ENCODE data around the gene COQ5. TPM values are rescaled to one million over a fixed set of nuclear protein-coding genes. Genes with fewer than 3 reads are reported as not detected.

Gene COQ5
- total and polyA plus RNA-seq, 8 donors = 2.6 to 32.4 (median 25.9) TPM

- intact Hi-C loops (cut with DNase I; ENCODE audit: low total_unique reads) = no loop called here
- H3K36me3 ChIP-seq = peaks cover 23 to 93% (median 83%) of the 10 kb centered on the region in 4 donors
- H3K4me3 ChIP-seq = no peak overlapping the region
- H3K9me3 ChIP-seq = no peaks in the 10 kb centered on the region
- no peaks in the 10 kb centered on the region for H3K27me3 ChIP-seq
- H3K4me1 ChIP-seq = peaks cover 0 to 13% (median 6%) of the 10 kb centered on the region in 4 donors
- no peak overlapping the region for H3K27ac ChIP-seq
- WGBS, 5 donors = 90 to 91% (median 90%) methylated on average over 7 of the region's 7 CpGs
- DNase-seq = no peak
- TF ChIP-seq EP300 (IDR thresholded peaks at IDR 0.05) = no peak
- no peak for TF ChIP-seq POLR2AphosphoS5 (IDR thresholded peaks at IDR 0.05)
- TF ChIP-seq POLR2A (IDR thresholded peaks at IDR 0.05) = no peak
- no peak for TF ChIP-seq CTCF (IDR thresholded peaks at IDR 0.05)
These were observed 73.7 kb downstream of the COQ5 start for GRCh38 chr12:120455302-120455701.

GRCh38 chr12:120453977-120454376, 75.0 kb downstream of the COQ5 start:
- Histone ChIP-seq H3K27me3 (no peaks in the 10 kb centered on the region), H3K4me1 (peaks cover 0 to 18% (median 8%) of the 10 kb centered on the region in 4 donors), H3K27ac (peak overlapping the region in 1 of 5 donors; percentile 14), H3K9me3 (no peaks in the 10 kb centered on the region), H3K36me3 (peaks cover 19 to 93% (median 82%) of the 10 kb centered on the region in 4 donors), H3K4me3 (no peak overlapping the region)
- no peak for TF ChIP-seq POLR2AphosphoS5 (IDR thresholded peaks at IDR 0.05)
- peak in 4 of 7 experiments; percentile 4 to 42 (median 27) for TF ChIP-seq CTCF (IDR thresholded peaks at IDR 0.05)
- DNase-seq = no peak
- WGBS, 5 donors = 59 to 72% (median 64%) methylated on average over 4 of the region's 4 CpGs
- intact Hi-C loops (cut with DNase I; ENCODE audit: low total_unique reads) = no loop called here

Small RNA genes within 50 kb of the gene (small RNA-seq; reads per million reads assigned to genes)
- gene RF00019 = 0 reads per million in 4 donors

Other genes starting within 250 kb of the COQ5 start
- under 1 TPM; under 0.01 TPM for gene RNU4-2, start 237.3 kb downstream of the COQ5 start, total RNA-seq
- not detected for gene RNU4-2, start 237.3 kb downstream of the COQ5 start, polyA plus RNA-seq
- gene RNU4-1, start 235.9 kb downstream of the COQ5 start, total RNA-seq = under 1 TPM in 4 of 5 donors, not detected in 1; under 0.01 TPM
- not detected for gene RNU4-1, start 235.9 kb downstream of the COQ5 start, polyA plus RNA-seq
- gene SIRT4, start 226.8 kb downstream of the COQ5 start, total RNA-seq = 1 to 10 TPM in 4 of 5 donors, not detected in 1; 2.8 to 6.2 (median 5.3) TPM
- 1 to 10 TPM in 2 of 3 donors, not detected in 1; 1.3 to 2.2 TPM for gene SIRT4, start 226.8 kb downstream of the COQ5 start, polyA plus RNA-seq
- not detected for gene PLA2G1B, start 201.4 kb downstream of the COQ5 start, total RNA-seq
- 10 to 100 TPM in 2 of 3 donors, 1 to 10 TPM in 1; 7.0 to 18.5 (median 10.2) TPM for gene PLA2G1B, start 201.4 kb downstream of the COQ5 start, polyA plus RNA-seq
- gene MSI1, start 160.0 kb downstream of the COQ5 start, total RNA-seq = 1 to 10 TPM in 1 of 5 donors, under 1 TPM in 2, not detected in 2; 0.58 to 7.1 (median 0.92) TPM
- 1 to 10 TPM in 2 of 3 donors, under 1 TPM in 1; 0.95 to 3.1 (median 2.3) TPM for gene MSI1, start 160.0 kb downstream of the COQ5 start, polyA plus RNA-seq
- 1,000 to 10,000 TPM in 1 of 5 donors, 100 to 1,000 TPM in 3, 10 to 100 TPM in 1; 86.4 to 1,200 (median 463) TPM for gene COX6A1, start 91.0 kb downstream of the COQ5 start, total RNA-seq
- gene COX6A1, start 91.0 kb downstream of the COQ5 start, polyA plus RNA-seq = 1,000 to 10,000 TPM in 1 of 3 donors, 100 to 1,000 TPM in 2; 475 to 1,009 (median 901) TPM
- gene TRIAP1, start 82.8 kb downstream of the COQ5 start, total RNA-seq = 10 to 100 TPM in 2 of 5 donors, 1 to 10 TPM in 3; 4.7 to 15.2 (median 8.7) TPM
- 10 to 100 TPM; 32.6 to 40.6 (median 37.4) TPM for gene TRIAP1, start 82.8 kb downstream of the COQ5 start, polyA plus RNA-seq
- gene GATC, start 82.7 kb downstream of the COQ5 start, total RNA-seq = 10 to 100 TPM in 3 of 5 donors, 1 to 10 TPM in 2; 4.0 to 25.3 (median 13.4) TPM
- 10 to 100 TPM in 2 of 3 donors, 1 to 10 TPM in 1; 8.7 to 13.9 (median 12.5) TPM for gene GATC, start 82.7 kb downstream of the COQ5 start, polyA plus RNA-seq
- 100 to 1,000 TPM in 2 of 5 donors, 10 to 100 TPM in 3; 41.1 to 218 (median 92.3) TPM for gene SRSF9, start 59.4 kb downstream of the COQ5 start, total RNA-seq
- 100 to 1,000 TPM in 2 of 3 donors, 10 to 100 TPM in 1; 86.1 to 116 (median 112) TPM for gene SRSF9, start 59.4 kb downstream of the COQ5 start, polyA plus RNA-seq
- gene DYNLL1, start 33.0 kb downstream of the COQ5 start, total RNA-seq = 100 to 1,000 TPM in 4 of 5 donors, 10 to 100 TPM in 1; 27.2 to 197 (median 114) TPM
- 100 to 1,000 TPM; 476 to 580 (median 578) TPM for gene DYNLL1, start 33.0 kb downstream of the COQ5 start, polyA plus RNA-seq
- gene RNF10, start 5.2 kb upstream of the COQ5 start, total RNA-seq = 100 to 1,000 TPM; 189 to 656 (median 318) TPM
- gene RNF10, start 5.2 kb upstream of the COQ5 start, polyA plus RNA-seq = 100 to 1,000 TPM; 124 to 157 (median 133) TPM
- gene POP5, start 52.2 kb upstream of the COQ5 start, total RNA-seq = 10 to 100 TPM; 10.5 to 62.3 (median 34.3) TPM
- 10 to 100 TPM; 33.9 to 51.2 (median 49.1) TPM for gene POP5, start 52.2 kb upstream of the COQ5 start, polyA plus RNA-seq
- 1 to 10 TPM in 2 of 5 donors, not detected in 3; 1.1 to 2.0 TPM for gene CABP1, start 111.5 kb upstream of the COQ5 start, total RNA-seq
- gene CABP1, start 111.5 kb upstream of the COQ5 start, polyA plus RNA-seq = 1 to 10 TPM; 1.5 to 2.4 (median 2.0) TPM
- 1,000 to 10,000 TPM in 1 of 5 donors, 10 to 100 TPM in 4; 22.2 to 1,695 (median 86.6) TPM for gene MLEC, start 158.0 kb upstream of the COQ5 start, total RNA-seq
- 10 to 100 TPM; 15.1 to 28.4 (median 17.1) TPM for gene MLEC, start 158.0 kb upstream of the COQ5 start, polyA plus RNA-seq
- gene UNC119B, start 181.3 kb upstream of the COQ5 start, total RNA-seq = 10 to 100 TPM in 4 of 5 donors, 1 to 10 TPM in 1; 8.2 to 26.8 (median 19.7) TPM
- 10 to 100 TPM in 2 of 3 donors, 1 to 10 TPM in 1; 9.6 to 14.6 (median 12.5) TPM for gene UNC119B, start 181.3 kb upstream of the COQ5 start, polyA plus RNA-seq
- gene ACADS, start 196.7 kb upstream of the COQ5 start, total RNA-seq = 100 to 1,000 TPM in 2 of 5 donors, 10 to 100 TPM in 3; 16.5 to 313 (median 28.5) TPM
- gene ACADS, start 196.7 kb upstream of the COQ5 start, polyA plus RNA-seq = 10 to 100 TPM; 31.1 to 60.6 (median 46.3) TPM